HepG2 (cell line): ENCODE data around the gene SEMA3B. TPM values are rescaled to one million over a fixed set of nuclear protein-coding genes. Genes with fewer than 3 reads are reported as not detected.

Experiments used
- GATA4 ChIP-seq: sonication (generic); IDR thresholded peaks from 2 replicates; pipeline ENCODE4 v1.6.1; 2016; ENCODE audit warnings: antibody characterized with exemption, low read depth, borderline replicate concordance
- HCFC1 ChIP-seq: fragments of 150-350 bp; IDR thresholded peaks from 2 replicates; pipeline ENCODE4 v1.6.1; 2014; ENCODE audit warnings: low read depth, low read length
- MAFK ChIP-seq, 2 experiments: IDR thresholded peaks in 1 of 2; conservative IDR thresholded peaks in 1 of 2; 2 replicates each; pipeline ENCODE4 v1.6.1; 2011; ENCODE audit warnings: improper control_type of control experiment in 2 of 2, low read length in 2 of 2
- MTA1 ChIP-seq: sonication (generic); formaldehyde crosslinking; IDR thresholded peaks from 2 replicates; pipeline ENCODE4 v1.4.0; 2020; ENCODE audit warnings: missing genetic modification reagents, mild to moderate bottlenecking, borderline replicate concordance
- NFKB2 ChIP-seq: sonication (generic); formaldehyde crosslinking; IDR thresholded peaks from 2 replicates; pipeline ENCODE4 v1.4.0; 2020; ENCODE audit warnings: missing genetic modification reagents, borderline replicate concordance
- PCBP2 ChIP-seq: fragments of 200-400 bp; formaldehyde crosslinking; optimal IDR thresholded peaks from 2 replicates; pipeline ENCODE3; 2018; ENCODE audit warnings: low read length, low read depth; ENCODE audit not compliant: poor library complexity, severe bottlenecking
- RCOR2 ChIP-seq: IDR thresholded peaks from 2 replicates; pipeline ENCODE4 v1.6.1; 2016; ENCODE audit warnings: missing biosample characterization, missing genetic modification reagents
- SUZ12 ChIP-seq: fragments of 150-350 bp; IDR thresholded peaks from 2 replicates; pipeline ENCODE4 v1.6.1; 2014; ENCODE audit warnings: low read depth, low read length
- ZNF251 ChIP-seq: sonication (generic); formaldehyde crosslinking; IDR thresholded peaks from 2 replicates; pipeline ENCODE4 v1.9.0; 2021; ENCODE audit warnings: mild to moderate bottlenecking, missing genetic modification reagents
- ZNF431 ChIP-seq: sonication (generic); formaldehyde crosslinking; IDR thresholded peaks from 2 replicates; pipeline ENCODE4 v1.9.0; 2022; ENCODE audit warnings: missing genetic modification reagents, low read depth, mild to moderate bottlenecking, borderline replicate concordance
- ZNF563 ChIP-seq: sonication (generic); formaldehyde crosslinking; IDR thresholded peaks from 2 replicates; pipeline ENCODE4 v1.8.0; 2022; ENCODE audit warnings: mild to moderate bottlenecking, moderate library complexity, missing genetic modification reagents
- polyA plus RNA-seq, 8 experiments: library from polyadenylated mRNA; depleted of rRNA in 3 of 8; stranded (reverse) in 7 of 8; unstranded in 1 of 8; fragments of >200 nt; fragmentation: Illumina TruSeq in 4 of 8; extraction: Trizol in 4 of 8; gene quantifications; 2 replicates each; pipeline versions ENCODE4 v1.2.1 to v1.2.3, GENCODE V29; 2011 to 2016; ENCODE audit warnings: low read depth in 4 of 8, missing spikeins in 1 of 8, mixed read lengths in 1 of 8; ENCODE audit not compliant: insufficient read depth in 1 of 8
- total RNA-seq, 5 experiments: library from RNA; depleted of rRNA; stranded (reverse); fragments of >200 nt; fragmentation: Illumina TruSeq; extraction: Trizol; gene quantifications; 2 replicates each; pipeline ENCODE4 v1.2.3, GENCODE V29; 2016; ENCODE audit warnings: low read depth in 1 of 5
- TF ChIP-seq, protein P1 (sequence below): sonication (generic); formaldehyde crosslinking; IDR thresholded peaks from 2 replicates; pipeline ENCODE4 v1.4.0; 2020; ENCODE audit warnings: low read depth, mild to moderate bottlenecking, missing genetic modification reagents
- TF ChIP-seq, protein P2 (sequence below): sonication (generic); formaldehyde crosslinking; IDR thresholded peaks from 2 replicates; pipeline ENCODE4 v1.4.0; 2020; ENCODE audit warnings: mild to moderate bottlenecking, missing genetic modification reagents
- TF ChIP-seq, protein P3 (sequence below): sonication (generic); formaldehyde crosslinking; IDR thresholded peaks from 2 replicates; pipeline ENCODE4 v1.4.0; 2020; ENCODE audit warnings: mild to moderate bottlenecking, low read depth, missing genetic modification reagents
- TF ChIP-seq, protein P4 (sequence below): IDR thresholded peaks from 2 replicates; pipeline ENCODE4 v1.6.1; 2018; ENCODE audit warnings: missing genetic modification reagents, mild to moderate bottlenecking, missing compliant biosample characterization
- TF ChIP-seq, protein P5 (sequence below): sonication (generic); formaldehyde crosslinking; IDR thresholded peaks from 2 replicates; pipeline ENCODE4 v1.4.0; 2020; ENCODE audit warnings: missing genetic modification reagents
- TF ChIP-seq, protein P6 (sequence below): sonication (generic); formaldehyde crosslinking; IDR thresholded peaks from 2 replicates; pipeline ENCODE4 v1.8.0; 2022; ENCODE audit warnings: mild to moderate bottlenecking, missing genetic modification reagents
- TF ChIP-seq, protein P7 (sequence below): sonication (generic); formaldehyde crosslinking; IDR thresholded peaks from 2 replicates; pipeline ENCODE4 v1.8.1; 2023; ENCODE audit warnings: mild to moderate bottlenecking, missing genetic modification reagents
- TF ChIP-seq, protein P8 (sequence below): sonication (generic); formaldehyde crosslinking; IDR thresholded peaks from 2 replicates; pipeline ENCODE4 v1.4.0; 2020; ENCODE audit warnings: mild to moderate bottlenecking, missing genetic modification reagents, borderline replicate concordance

Gene SEMA3B
- total and polyA plus RNA-seq, 2 of the 13 experiments (the other 11 are each of a cell fraction or from before 2014, with no cell fraction given): 93.2 to 158 TPM

DNA sequence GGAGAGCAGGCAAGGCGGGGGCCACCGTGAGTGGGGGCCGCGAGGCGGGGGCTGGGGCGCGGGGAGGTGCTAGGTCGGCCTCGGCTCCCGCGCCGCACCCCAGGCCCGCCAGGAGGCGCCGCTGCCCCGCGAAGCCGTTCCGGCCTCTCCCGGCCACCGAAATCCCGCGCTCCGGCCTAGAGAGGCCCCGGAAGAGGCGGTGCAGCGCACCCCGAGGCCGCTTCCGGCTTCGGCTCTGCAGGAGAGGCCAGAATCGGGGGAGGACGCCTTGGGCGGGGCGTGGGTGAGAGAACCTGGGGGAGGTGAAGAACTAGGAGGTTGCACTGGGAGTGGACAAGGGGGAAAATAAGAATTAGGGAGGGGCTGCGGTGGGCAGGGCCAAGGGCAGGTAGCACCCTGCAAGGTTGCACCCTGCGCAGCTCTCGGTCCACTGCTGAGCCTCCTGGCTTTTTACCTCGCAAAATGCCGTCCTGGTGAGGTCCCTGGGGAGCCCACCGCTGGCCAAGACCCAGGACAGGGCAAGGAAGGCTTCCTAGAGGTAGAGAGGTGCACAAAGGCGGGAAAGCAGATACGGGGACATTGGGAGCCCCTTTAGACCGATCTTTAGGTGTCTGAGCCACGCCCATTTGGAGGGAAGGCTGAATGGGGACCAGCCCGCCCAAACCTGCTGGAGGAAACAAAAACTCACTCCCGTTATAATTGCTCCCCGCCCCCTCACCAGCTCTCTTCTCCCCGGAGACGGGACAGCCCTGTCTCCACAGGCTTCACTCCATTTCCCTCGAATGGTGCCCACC, 41.4 kb upstream of the SEMA3B start (continued):
- TF ChIP-seq, protein P1, sequence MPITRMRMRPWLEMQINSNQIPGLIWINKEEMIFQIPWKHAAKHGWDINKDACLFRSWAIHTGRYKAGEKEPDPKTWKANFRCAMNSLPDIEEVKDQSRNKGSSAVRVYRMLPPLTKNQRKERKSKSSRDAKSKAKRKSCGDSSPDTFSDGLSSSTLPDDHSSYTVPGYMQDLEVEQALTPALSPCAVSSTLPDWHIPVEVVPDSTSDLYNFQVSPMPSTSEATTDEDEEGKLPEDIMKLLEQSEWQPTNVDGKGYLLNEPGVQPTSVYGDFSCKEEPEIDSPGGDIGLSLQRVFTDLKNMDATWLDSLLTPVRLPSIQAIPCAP: no peak
- TF ChIP-seq, protein P2, sequence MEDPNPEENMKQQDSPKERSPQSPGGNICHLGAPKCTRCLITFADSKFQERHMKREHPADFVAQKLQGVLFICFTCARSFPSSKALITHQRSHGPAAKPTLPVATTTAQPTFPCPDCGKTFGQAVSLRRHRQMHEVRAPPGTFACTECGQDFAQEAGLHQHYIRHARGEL (CRISPR knock-in tag): no peak
- TF ChIP-seq ZNF563 (CRISPR knock-in tag) (no peak; the same call in 1 of the 2 replicates), MTA1 (no peak), ZNF251 (no peak), ZNF431 (CRISPR knock-in tag) (0 out of 2 replicates have a peak, but pooled peaks have one; percentile 21), PCBP2 (no peak), RCOR2 (CRISPR knock-in tag) (no peak), SUZ12 (no peak), NFKB2 (CRISPR knock-in tag) (peak; percentile 82; the same call in 1 of the 2 replicates), MAFK (conservative IDR thresholded peaks at IDR 0.05 in 1 of 2, IDR thresholded peaks at IDR 0.05 in 1 of 2; ENCODE audit: low read length in 2 of 2) (no peak), GATA4 (no peak), HCFC1 (peak; percentile 56; the same call in 1 of the 2 replicates)
- TF ChIP-seq, protein P3, sequence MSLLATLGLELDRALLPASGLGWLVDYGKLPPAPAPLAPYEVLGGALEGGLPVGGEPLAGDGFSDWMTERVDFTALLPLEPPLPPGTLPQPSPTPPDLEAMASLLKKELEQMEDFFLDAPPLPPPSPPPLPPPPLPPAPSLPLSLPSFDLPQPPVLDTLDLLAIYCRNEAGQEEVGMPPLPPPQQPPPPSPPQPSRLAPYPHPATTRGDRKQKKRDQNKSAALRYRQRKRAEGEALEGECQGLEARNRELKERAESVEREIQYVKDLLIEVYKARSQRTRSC (CRISPR knock-in tag): no peak
- TF ChIP-seq, protein P4, sequence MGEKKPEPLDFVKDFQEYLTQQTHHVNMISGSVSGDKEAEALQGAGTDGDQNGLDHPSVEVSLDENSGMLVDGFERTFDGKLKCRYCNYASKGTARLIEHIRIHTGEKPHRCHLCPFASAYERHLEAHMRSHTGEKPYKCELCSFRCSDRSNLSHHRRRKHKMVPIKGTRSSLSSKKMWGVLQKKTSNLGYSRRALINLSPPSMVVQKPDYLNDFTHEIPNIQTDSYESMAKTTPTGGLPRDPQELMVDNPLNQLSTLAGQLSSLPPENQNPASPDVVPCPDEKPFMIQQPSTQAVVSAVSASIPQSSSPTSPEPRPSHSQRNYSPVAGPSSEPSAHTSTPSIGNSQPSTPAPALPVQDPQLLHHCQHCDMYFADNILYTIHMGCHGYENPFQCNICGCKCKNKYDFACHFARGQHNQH (CRISPR knock-in tag): peak; percentile 95
- TF ChIP-seq, protein P5, sequence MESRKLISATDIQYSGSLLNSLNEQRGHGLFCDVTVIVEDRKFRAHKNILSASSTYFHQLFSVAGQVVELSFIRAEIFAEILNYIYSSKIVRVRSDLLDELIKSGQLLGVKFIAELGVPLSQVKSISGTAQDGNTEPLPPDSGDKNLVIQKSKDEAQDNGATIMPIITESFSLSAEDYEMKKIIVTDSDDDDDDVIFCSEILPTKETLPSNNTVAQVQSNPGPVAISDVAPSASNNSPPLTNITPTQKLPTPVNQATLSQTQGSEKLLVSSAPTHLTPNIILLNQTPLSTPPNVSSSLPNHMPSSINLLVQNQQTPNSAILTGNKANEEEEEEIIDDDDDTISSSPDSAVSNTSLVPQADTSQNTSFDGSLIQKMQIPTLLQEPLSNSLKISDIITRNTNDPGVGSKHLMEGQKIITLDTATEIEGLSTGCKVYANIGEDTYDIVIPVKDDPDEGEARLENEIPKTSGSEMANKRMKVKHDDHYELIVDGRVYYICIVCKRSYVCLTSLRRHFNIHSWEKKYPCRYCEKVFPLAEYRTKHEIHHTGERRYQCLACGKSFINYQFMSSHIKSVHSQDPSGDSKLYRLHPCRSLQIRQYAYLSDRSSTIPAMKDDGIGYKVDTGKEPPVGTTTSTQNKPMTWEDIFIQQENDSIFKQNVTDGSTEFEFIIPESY (CRISPR knock-in tag): peak; percentile 88
- TF ChIP-seq, protein P6, sequence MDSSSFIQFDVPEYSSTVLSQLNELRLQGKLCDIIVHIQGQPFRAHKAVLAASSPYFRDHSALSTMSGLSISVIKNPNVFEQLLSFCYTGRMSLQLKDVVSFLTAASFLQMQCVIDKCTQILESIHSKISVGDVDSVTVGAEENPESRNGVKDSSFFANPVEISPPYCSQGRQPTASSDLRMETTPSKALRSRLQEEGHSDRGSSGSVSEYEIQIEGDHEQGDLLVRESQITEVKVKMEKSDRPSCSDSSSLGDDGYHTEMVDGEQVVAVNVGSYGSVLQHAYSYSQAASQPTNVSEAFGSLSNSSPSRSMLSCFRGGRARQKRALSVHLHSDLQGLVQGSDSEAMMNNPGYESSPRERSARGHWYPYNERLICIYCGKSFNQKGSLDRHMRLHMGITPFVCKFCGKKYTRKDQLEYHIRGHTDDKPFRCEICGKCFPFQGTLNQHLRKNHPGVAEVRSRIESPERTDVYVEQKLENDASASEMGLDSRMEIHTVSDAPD (CRISPR knock-in tag): no peak
- TF ChIP-seq, protein P7, sequence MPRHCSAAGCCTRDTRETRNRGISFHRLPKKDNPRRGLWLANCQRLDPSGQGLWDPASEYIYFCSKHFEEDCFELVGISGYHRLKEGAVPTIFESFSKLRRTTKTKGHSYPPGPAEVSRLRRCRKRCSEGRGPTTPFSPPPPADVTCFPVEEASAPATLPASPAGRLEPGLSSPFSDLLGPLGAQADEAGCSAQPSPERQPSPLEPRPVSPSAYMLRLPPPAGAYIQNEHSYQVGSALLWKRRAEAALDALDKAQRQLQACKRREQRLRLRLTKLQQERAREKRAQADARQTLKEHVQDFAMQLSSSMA (CRISPR knock-in tag): no peak
- TF ChIP-seq, protein P8, sequence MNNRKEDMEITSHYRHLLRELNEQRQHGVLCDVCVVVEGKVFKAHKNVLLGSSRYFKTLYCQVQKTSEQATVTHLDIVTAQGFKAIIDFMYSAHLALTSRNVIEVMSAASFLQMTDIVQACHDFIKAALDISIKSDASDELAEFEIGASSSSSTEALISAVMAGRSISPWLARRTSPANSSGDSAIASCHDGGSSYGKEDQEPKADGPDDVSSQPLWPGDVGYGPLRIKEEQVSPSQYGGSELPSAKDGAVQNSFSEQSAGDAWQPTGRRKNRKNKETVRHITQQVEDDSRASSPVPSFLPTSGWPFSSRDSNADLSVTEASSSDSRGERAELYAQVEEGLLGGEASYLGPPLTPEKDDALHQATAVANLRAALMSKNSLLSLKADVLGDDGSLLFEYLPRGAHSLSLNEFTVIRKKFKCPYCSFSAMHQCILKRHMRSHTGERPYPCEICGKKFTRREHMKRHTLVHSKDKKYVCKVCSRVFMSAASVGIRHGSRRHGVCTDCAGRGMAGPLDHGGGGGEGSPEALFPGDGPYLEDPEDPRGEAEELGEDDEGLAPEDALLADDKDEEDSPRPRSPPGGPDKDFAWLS: 0 out of 2 replicates have a peak, but pooled peaks have one; percentile 35
